Hypothalamus (tissue), 51 donors: ENCODE results near the gene MPDZ.

ENCODE experiments used
- DNase-seq, 51 donors: peaks; one replicate each; lab custom pipeline; 2025; lab: John Stamatoyannopoulos, UW

The MPDZ gene

GRCh38 chr9:13144166-13144775 is 135.2 kb downstream of the MPDZ start:
- peak in 1 of 51 donors; percentile 7 for DNase-seq

DNA sequence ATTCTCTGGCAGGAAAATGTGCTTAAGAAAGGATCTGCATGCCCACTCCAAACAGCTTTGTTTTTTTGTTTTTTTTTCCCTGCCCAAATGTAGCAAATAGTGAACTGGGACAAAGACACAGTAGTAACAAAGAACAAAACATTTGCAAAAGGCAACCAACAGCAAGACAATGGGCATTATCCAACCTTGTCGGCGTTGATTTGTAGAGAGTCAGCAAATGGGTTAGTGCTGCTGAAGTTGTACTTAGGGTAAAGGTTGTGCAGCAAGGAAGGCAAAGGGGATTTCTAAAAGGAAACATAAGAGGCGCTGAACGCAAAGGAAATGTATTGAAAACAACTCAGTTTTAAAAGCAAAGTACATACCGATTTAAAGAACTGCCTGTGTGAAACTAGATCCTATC is 136.2 kb downstream of the MPDZ start:
- DNase-seq = peak in 8 of 51 donors; percentile 2 to 59 (median 20)

GRCh38 chr9:13142776-13143175 is 136.7 kb downstream of the MPDZ start:
- no peak for DNase-seq

DNA sequence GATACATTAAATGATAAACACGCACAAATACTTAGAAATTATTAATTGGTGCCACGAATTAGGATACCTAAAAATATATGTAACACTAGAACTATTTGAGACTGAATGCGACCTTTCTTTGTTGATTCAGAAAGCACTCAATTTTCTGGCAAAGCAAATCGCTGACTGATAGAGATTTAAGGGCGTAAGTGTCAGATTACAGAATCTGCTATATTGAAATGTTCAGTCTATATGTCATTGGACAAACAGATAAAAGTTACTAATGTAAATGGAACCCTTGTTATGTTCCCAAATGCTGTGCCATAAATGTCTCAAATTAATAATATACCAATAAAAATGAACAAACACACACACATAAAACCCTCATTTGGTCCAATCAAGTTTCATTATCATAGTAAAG is 137.9 kb downstream of the MPDZ start:
- no peak for DNase-seq

DNA sequence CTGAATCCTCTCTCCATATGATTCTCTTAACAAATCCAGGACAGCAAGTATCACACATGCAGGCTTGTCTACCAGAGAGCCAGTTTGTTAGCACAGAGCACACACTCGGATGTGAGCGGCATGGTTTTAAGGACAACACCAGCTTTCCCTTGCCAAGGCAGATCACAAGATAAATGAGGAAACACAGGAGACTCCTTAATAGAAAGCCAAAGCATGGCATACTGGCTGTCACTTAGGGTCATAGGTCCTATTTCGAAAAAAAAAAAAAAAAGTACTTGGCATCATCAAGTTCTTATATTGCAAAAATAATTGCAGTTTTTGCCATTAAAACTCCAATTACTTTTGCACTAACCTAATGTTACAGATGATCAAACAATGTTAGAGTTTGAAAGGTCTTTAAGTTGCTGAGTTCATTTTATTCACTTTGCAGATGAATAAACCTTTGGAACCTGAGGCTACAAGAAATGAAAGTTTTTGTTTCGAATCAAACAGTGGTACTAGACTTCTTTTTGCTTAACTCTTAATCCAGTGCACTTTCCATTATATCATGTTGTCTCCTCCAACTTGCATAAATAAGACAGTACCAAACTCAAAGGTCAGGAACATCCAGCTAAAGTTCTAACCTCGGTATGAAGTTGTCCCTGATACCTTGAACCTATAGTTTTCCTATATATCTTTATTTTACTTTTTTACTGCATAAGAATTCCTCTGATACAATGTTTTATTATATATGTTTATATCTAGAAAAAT is 138.5 kb downstream of the MPDZ start:
- DNase-seq = peak in 3 of 51 donors; percentile 2 to 9 (median 3)

GRCh38 chr9:13139641-13140171 is 139.8 kb downstream of the MPDZ start:
- DNase-seq = peak in 28 of 51 donors; percentile 2 to 69 (median 28)

DNA sequence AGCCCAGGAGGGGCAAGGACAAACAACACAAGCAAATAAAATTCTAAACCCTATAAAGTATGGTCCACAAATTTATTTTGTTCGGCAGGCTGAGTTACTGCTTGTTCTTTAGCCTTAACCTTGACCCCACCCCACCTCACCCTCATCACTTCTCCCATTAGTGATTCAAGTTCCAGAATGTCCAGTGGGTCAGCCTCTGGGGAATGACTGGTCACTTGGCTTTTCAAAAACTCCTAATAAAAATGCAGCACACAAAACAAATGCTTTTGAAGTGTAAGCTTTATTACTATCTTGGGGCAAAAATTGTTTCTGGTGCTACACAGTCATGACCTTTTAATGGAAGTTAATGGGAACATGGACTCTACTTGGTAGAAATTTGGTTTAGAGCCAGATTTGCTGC is 142.1 kb downstream of the MPDZ start:
- DNase-seq = no peak

GRCh38 chr9:13131991-13132390 is 147.5 kb downstream of the MPDZ start:
- DNase-seq = no peak

GRCh38 chr9:13131416-13131815 is 148.1 kb downstream of the MPDZ start:
- DNase-seq = no peak

DNA sequence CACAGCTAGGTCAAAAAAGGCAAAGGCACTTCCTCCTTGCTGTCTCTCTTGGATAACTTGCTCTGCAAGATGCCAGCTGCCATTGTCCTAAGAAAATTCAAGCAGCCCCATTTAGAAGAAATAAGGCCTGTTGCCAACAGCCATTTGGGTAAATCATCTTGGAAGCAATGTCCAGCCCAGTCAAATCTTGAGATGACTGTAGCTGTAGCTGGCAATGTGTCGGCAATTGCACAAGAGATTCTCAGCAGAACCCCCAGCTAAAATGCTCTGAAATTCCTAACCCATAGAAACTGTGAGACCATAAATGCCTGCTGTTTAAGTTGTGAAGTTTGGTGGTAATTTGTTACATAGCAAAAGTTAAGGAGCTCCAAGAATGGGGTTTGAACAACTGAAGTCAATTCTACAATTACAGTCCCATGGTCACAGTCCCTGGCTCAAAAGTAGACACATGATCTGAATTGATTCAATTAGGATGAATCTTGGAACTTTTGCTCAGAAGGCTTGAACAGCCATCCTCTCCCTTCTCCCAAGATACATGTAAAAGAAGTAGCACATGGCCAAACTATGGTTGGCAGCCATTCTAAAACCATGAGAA is 151.1 kb downstream of the MPDZ start:
- no peak for DNase-seq

GRCh38 chr9:13127131-13127530 is 152.4 kb downstream of the MPDZ start:
- no peak for DNase-seq

- DNase-seq = no peak
These were observed 154.2 kb downstream of the MPDZ start for GRCh38 chr9:13125261-13125660.

DNA sequence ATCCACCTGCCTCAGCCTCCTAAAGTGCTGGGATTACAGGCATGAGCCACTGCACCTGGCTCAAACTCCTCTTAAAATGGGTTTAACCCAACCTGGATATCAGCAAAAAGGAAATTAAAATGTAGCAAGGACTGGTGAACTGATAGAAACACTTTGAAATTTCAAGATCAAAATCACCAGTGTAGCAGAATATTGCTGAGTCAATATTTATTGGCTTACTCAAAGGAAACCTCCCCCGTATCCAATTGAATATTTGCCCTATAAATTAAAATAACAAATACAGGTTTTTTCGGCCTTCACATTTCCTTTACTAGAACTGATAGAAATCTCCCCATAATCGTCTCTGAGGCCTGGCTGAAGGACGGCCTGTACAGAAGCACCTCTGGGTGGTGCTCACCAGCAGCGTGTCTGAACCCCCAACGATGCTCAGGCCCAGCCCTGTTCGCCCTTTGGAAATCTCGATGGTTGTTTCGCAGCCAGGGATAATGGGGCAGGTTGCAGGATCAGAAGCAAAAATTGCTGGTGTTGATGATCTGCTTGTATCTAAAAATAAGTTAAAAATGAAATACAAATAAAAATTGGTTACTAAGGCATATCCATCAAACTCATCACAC is 156.6 kb downstream of the MPDZ start:
- peak in 6 of 51 donors; percentile 1 to 25 (median 11) for DNase-seq

- no peak for DNase-seq
These were observed 161.2 kb downstream of the MPDZ start for GRCh38 chr9:13118313-13118712.

- no peak for DNase-seq
These were observed 163.2 kb downstream of the MPDZ start for GRCh38 chr9:13116292-13116691.

DNA sequence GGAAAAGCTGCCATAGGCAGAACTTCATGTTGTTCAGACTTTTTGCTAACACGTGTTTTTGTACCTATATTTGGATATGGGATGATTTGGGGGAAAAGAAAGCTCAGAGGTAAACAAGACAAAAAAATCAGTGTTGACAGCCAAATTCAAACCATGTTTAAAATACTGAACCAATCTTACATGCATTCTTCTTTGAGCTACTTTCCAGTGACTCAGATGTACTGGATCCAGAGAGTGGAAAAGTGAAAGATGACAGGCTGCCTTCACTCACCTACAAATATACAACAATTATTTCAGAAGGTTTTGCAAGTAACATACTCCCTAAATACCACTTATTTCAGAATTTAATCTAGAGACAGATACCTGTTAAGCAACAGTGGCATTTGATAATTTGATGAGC is 165.7 kb downstream of the MPDZ start:
- no peak for DNase-seq

DNA sequence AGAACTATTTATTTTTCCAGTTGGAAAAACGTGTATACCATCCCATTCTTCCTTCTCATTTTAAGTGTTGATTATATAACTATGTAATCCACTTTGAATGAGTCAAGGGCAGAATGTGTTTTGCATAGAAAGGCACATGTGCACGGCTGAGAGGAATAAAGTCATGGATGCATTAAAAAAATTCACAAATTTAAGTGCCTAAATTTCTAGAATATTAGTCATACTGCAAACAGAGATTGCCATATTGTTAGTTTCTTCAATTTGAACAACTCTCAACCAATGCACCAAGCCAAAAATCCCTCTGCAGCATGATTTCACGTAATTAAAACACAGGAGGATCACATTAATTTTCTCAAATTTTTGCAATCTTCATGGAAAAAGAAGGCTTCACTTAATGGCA is 166.3 kb downstream of the MPDZ start:
- DNase-seq = no peak

DNA sequence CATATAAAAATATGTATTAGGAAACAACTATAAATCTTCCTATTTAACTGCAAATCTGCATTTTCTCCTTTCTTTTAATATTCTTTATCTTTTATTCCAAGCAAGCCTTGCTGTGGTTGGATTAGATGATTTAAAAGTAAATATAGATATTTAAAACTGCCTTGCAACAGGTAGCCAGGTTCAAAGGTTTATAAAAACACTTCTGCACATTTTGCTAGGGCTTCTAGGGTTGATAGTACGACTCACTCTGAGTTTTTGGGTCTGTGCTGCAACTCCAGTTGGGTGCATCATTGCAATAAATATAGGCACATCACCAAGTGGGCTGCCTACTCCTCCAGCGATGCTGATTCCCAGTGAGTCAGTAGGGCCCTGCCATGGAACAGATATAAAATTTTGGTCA is 167.7 kb downstream of the MPDZ start:
- DNase-seq = no peak

DNA sequence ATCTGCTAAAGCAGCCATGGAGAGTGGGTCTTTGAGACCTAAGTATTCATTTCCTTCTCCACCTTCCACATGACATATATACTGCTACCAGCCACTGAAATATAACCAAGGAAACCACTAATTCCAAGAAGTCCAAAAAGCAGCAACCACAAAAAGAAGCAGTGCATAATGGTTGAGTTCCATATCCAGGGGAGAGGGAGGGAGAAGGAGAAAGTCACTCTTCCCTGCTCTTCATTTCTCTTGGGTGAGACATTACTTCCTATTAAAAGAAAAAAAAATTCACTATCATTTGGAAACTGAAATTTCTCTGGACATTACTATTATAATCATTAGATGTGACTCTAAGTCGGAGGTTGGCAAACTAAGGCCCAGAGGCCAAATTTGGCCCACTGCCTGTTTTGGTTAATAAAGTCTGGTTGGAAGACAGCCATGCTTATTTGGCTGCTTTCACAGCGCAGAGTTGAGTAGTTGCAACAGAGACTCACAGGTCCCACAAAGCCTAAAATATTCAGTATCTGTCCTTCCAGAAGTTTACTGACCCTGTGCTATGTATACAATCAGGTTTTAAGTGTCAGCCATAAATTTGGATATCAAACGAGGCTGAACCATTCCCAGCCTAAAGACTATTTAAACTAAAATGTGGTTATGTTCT is 168.6 kb downstream of the MPDZ start:
- peak in 20 of 51 donors; percentile 2 to 47 (median 19) for DNase-seq

DNA sequence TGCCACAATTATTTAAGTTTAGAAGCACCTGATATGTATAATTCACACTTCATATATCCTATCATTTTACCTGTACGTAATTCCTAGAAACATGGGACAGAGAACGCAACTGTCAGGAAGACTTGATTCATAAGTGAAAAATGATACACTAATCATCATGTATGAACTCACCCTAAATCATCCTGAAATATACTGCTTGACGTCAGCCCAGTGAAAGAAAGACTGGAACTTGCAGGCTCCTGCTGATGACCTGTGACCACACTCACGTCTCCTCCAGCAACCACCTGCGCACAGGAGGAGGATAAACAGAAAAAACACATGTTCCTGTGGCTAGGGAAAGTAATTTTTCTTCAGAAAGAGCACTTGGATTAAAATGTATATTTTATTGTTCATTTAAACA is 169.7 kb downstream of the MPDZ start:
- DNase-seq = no peak

DNA sequence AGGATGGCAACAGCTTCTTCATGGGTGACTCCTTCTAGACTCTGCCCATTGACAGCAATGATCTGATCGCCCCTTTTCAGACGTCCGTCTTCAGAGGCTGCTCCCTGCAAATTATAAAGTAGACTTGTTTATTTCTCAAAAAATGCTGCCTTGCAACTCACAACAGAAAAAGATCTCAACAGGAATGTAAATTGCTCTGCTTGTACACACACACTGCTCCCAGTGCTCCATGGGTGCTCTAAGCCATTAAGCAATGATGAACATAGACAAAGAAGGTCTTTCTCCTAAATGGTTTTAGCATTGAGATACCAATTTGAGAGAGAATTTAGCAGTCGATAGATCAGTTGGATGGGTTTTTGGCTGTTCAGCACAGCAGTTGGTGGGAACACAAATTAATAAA is 172.5 kb downstream of the MPDZ start:
- no peak for DNase-seq
